HepG2 (cell line): ENCODE results near the gene CLDN9. TPM values are rescaled to one million over a fixed set of nuclear protein-coding genes. Genes with fewer than 3 reads are reported as not detected.

Source experiments
- ATAC-seq: fragments of 200-7000 bp; cut with Tn5 transposase; 3 replicates; pipeline ENCODE4 v1.9.1; 2020; ENCODE audit warnings: mild to moderate bottlenecking, moderate library complexity
- BruUV-seq: library from RNA; stranded (reverse); fragments of 400-500 nt; replicated peaks from 2 replicates; lab custom pipeline; 2021; lab: Mats Ljungman, UMichigan
- CTCF ChIA-PET: fragments of 300-600 bp; formaldehyde crosslinking; extraction: SDS; loops from one replicate; lab custom pipeline; 2021; ENCODE audit warnings: low total read pairs, inconsistent platforms, low intra/inter-chr PET ratio; lab: Yijun Ruan, JAX
- POLR2A ChIA-PET: fragments of 350-600 bp; sonication (Branson Sonifier 250); formaldehyde crosslinking; loops from one replicate; lab custom pipeline; 2020; ENCODE audit warnings: antibody characterized with exemption, inconsistent platforms; lab: Yijun Ruan, JAX
- DNase-seq: peaks from one replicate; pipeline ENCODE4 v3.0.0-alpha.2; 2015; ENCODE audit warnings: low spot score
- FAIRE-seq: peaks from 3 replicates; lab custom pipeline; 2011; peaks lifted over from hg19 to GRCh38; lab: Jason Lieb, UNC
- H2AFZ ChIP-seq: one replicate; pipeline ENCODE4 v1.6.1; 2011; ENCODE audit warnings: low read length, inconsistent platforms
- H3K27ac ChIP-seq: fragments of 300-600 bp; 3 replicates; pipeline ENCODE4 v1.8.0; 2011; ENCODE audit warnings: mixed run types, mild to moderate bottlenecking, mixed read lengths, low read length, inconsistent platforms; ENCODE audit not compliant: insufficient read depth; ENCODE audit errors: extremely low read length
- H3K27me3 ChIP-seq, 2 experiments: fragments of 200-600 bp in 1 of 2; 2 replicates in 1 of 2; 3 replicates in 1 of 2; pipeline versions ENCODE4 v1.6.0 to v1.8.0; 2011; ENCODE audit warnings: low read length in 2 of 2, mild to moderate bottlenecking in 2 of 2, moderate library complexity in 2 of 2, inconsistent platforms in 1 of 2; ENCODE audit not compliant: insufficient read depth in 2 of 2, control insufficient read depth in 1 of 2
- H3K36me3 ChIP-seq, 2 experiments: fragments of 200-600 bp in 1 of 2; replicated peaks in 1 of 2; 2 replicates in 1 of 2; 3 replicates in 1 of 2; pipeline versions ENCODE4 v1.5.1 to v1.8.0; 2011; ENCODE audit warnings: low read length in 2 of 2, inconsistent platforms in 1 of 2; ENCODE audit not compliant: insufficient read depth in 2 of 2, control insufficient read depth in 1 of 2
- H3K4me1 ChIP-seq: 2 replicates; pipeline ENCODE4 v1.5.1; 2012; ENCODE audit warnings: low read length, inconsistent platforms; ENCODE audit not compliant: insufficient read depth
- H3K4me2 ChIP-seq: 2 replicates; pipeline ENCODE4 v1.6.0; 2011; ENCODE audit warnings: low read depth, low read length, inconsistent platforms
- H3K4me3 ChIP-seq, 3 experiments: fragments of 200-600 bp in 1 of 3; sonication (generic), shearing (Covaris generic) in 1 of 3; replicated peaks in 1 of 3; 2 replicates each; pipeline ENCODE4 v1.5.1; 2011 to 2016; ENCODE audit warnings: low read length in 3 of 3, inconsistent platforms in 2 of 3, low read depth in 2 of 3, mild to moderate bottlenecking in 2 of 3, control low read depth in 1 of 3, mixed read lengths in 1 of 3; ENCODE audit not compliant: insufficient read depth in 1 of 3
- H3K79me2 ChIP-seq: one replicate; pipeline ENCODE4 v1.6.1; 2011; ENCODE audit warnings: low read length, inconsistent platforms; ENCODE audit not compliant: insufficient read depth
- H3K9ac ChIP-seq: 2 replicates; pipeline ENCODE4 v1.6.0; 2011; ENCODE audit warnings: mild to moderate bottlenecking, low read depth, low read length, inconsistent platforms; ENCODE audit not compliant: insufficient read depth
- H3K9me3 ChIP-seq: 2 replicates; pipeline ENCODE4 v1.5.1; 2012; ENCODE audit warnings: mild to moderate bottlenecking, low read length
- H4K20me1 ChIP-seq: 2 replicates; pipeline ENCODE4 v1.6.0; 2011; ENCODE audit warnings: inconsistent platforms, mild to moderate bottlenecking, low read length, moderate library complexity; ENCODE audit not compliant: insufficient read depth
- AGO2 ChIP-seq: fragments of 200-400 bp; formaldehyde crosslinking; optimal IDR thresholded peaks from 2 replicates; pipeline ENCODE3; 2017; ENCODE audit warnings: mild to moderate bottlenecking, low read depth, low read length, moderate library complexity
- ATM ChIP-seq: fragments of 450-650 bp; IDR thresholded peaks from 2 replicates; pipeline ENCODE4 v1.7.1; 2017; ENCODE audit warnings: mild to moderate bottlenecking, borderline replicate concordance
- ELF4 ChIP-seq: sonication (generic); formaldehyde crosslinking; IDR thresholded peaks from 2 replicates; pipeline ENCODE4 v1.5.0; 2020; ENCODE audit warnings: missing genetic modification reagents, mild to moderate bottlenecking, moderate library complexity, borderline replicate concordance
- GATAD1 ChIP-seq: IDR thresholded peaks from 2 replicates; pipeline ENCODE4 v1.6.1; 2016; ENCODE audit warnings: missing genetic modification reagents, missing compliant biosample characterization
- HCFC1 ChIP-seq: fragments of 150-350 bp; IDR thresholded peaks from 2 replicates; pipeline ENCODE4 v1.6.1; 2014; ENCODE audit warnings: low read depth, low read length
- HNF4A ChIP-seq: sonication (generic); formaldehyde crosslinking; IDR thresholded peaks from 2 replicates; pipeline ENCODE4 v1.4.0; 2020; ENCODE audit warnings: missing genetic modification reagents
- HOXA5 ChIP-seq: sonication (generic); formaldehyde crosslinking; IDR thresholded peaks from 2 replicates; pipeline ENCODE4 v1.4.0; 2020; ENCODE audit warnings: missing genetic modification reagents
- KLF9 ChIP-seq: IDR thresholded peaks from 2 replicates; pipeline ENCODE4 v1.6.1; 2016; ENCODE audit warnings: low read depth
- ZNF550 ChIP-seq: sonication (generic); formaldehyde crosslinking; IDR thresholded peaks from 2 replicates; pipeline ENCODE4 v1.4.0; 2020; ENCODE audit warnings: mild to moderate bottlenecking, missing genetic modification reagents, borderline replicate concordance
- ZNF615 ChIP-seq: sonication (generic); formaldehyde crosslinking; IDR thresholded peaks from 2 replicates; pipeline ENCODE4 v1.5.0; 2020; ENCODE audit warnings: mild to moderate bottlenecking, missing genetic modification reagents, borderline replicate concordance
- ZNF660 ChIP-seq: sonication (generic); formaldehyde crosslinking; IDR thresholded peaks from 2 replicates; pipeline ENCODE4 v1.5.1; 2020; ENCODE audit warnings: mild to moderate bottlenecking, low read depth, missing genetic modification reagents, borderline replicate concordance
- WGBS: methylation state at CpG from one replicate; pipeline ENCODE4 v1.1.6; 2017; ENCODE audit warnings: low lambda C conversion rate; 5-methylcytosine and 5-hydroxymethylcytosine counted together
- in situ Hi-C: cut with HindIII; loops from 2 replicates; pipeline ENCODE4 v1.10.0; 2017; ENCODE audit warnings: low pct_unique_long_range_greater_than_20kb; ENCODE audit not compliant: extremely low pct_ligation_motif_present
- intact Hi-C: fragments of 100-400 bp; cut with micrococcal nuclease; formaldehyde crosslinking; loops from one replicate; pipeline ENCODE4 v1.10.0; 2022; ENCODE audit not compliant: unreplicated experiment
- polyA plus RNA-seq, 8 experiments: library from polyadenylated mRNA; depleted of rRNA in 3 of 8; stranded (reverse) in 7 of 8; unstranded in 1 of 8; fragments of >200 nt; fragmentation: Illumina TruSeq in 4 of 8; extraction: Trizol in 4 of 8; gene quantifications; 2 replicates each; pipeline versions ENCODE4 v1.2.1 to v1.2.3, GENCODE V29; 2011 to 2016; ENCODE audit warnings: low read depth in 4 of 8, missing spikeins in 1 of 8, mixed read lengths in 1 of 8; ENCODE audit not compliant: insufficient read depth in 1 of 8
- total RNA-seq, 5 experiments: library from RNA; depleted of rRNA; stranded (reverse); fragments of >200 nt; fragmentation: Illumina TruSeq; extraction: Trizol; gene quantifications; 2 replicates each; pipeline ENCODE4 v1.2.3, GENCODE V29; 2016; ENCODE audit warnings: low read depth in 1 of 5
- TF ChIP-seq, protein P1 (sequence below): sonication (generic); formaldehyde crosslinking; IDR thresholded peaks from 2 replicates; pipeline ENCODE4 v1.4.0; 2020; ENCODE audit warnings: mild to moderate bottlenecking, missing genetic modification reagents, borderline replicate concordance

Gene CLDN9
- total and polyA plus RNA-seq, 2 of the 13 experiments (the other 11 are each of a cell fraction or from before 2014, with no cell fraction given), result 0.15 to 0.26 TPM

DNA sequence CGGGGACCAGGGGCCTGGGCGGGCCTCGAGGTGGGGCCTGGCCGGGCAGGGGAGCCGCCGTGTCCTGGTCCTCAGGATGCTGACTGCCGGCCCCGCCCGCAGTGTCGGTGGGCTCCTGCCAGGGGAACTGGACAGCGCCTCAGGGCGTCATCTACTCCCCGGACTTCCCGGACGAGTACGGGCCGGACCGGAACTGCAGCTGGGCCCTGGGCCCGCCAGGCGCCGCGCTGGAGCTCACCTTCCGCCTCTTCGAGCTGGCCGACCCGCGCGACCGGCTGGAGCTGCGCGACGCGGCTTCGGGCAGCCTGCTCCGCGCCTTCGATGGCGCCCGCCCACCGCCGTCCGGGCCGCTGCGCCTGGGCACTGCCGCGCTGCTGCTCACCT is 45.9 kb upstream of the CLDN9 start:
- DNase-seq (no peak), FAIRE-seq (no peak), ATAC-seq (no peak)
- Histone ChIP-seq H3K9ac (no peak overlapping the region), H2AFZ (no peak overlapping the region), H3K4me3 (no peak overlapping the region), H3K36me3 (no peaks in the 10 kb centered on the region), H3K27me3 (peaks cover 0 to 5% of the 10 kb centered on the region in 2 experiments; a peak in 3 of 5 replicates), H3K4me2 (no peak overlapping the region), H3K9me3 (no peaks in the 10 kb centered on the region), H3K27ac (no peak overlapping the region), H3K79me2 (peaks cover 8% of the 10 kb centered on the region), H3K4me1 (peaks cover 29% of the 10 kb centered on the region), H4K20me1 (no peaks in the 10 kb centered on the region)
- no peak for TF ChIP-seq HCFC1
- TF ChIP-seq ELF4 (CRISPR knock-in tag), result no peak
- no peak for TF ChIP-seq ZNF615 (CRISPR knock-in tag)
- TF ChIP-seq KLF9 (CRISPR knock-in tag), result no peak
- no peak for TF ChIP-seq GATAD1 (CRISPR knock-in tag)
- 97% methylated on average over 39 of the region's 46 CpGs for WGBS
- intact Hi-C loops, result no loop called here
- in situ Hi-C loops, result no loop called here
- ChIA-PET CTCF (no interaction called here), POLR2A (no interaction called here)
- BruUV-seq, result no TSS peak

GRCh38 chr16:2967211-2967631 is 45.5 kb upstream of the CLDN9 start:
- Histone ChIP-seq H3K27ac (no peak overlapping the region), H3K4me1 (peaks cover 25% of the 10 kb centered on the region)
- CTCF ChIA-PET, result no interaction called here
- FAIRE-seq, result no peak
- no peak for TF ChIP-seq ZNF660 (CRISPR knock-in tag)
- TF ChIP-seq HNF4A, result no peak
- TF ChIP-seq ZNF615 (CRISPR knock-in tag), result no peak
- no peak for TF ChIP-seq HOXA5 (CRISPR knock-in tag)
- no peak for TF ChIP-seq ATM
- peak; percentile 21 for TF ChIP-seq AGO2
- no peak for TF ChIP-seq ZNF550 (CRISPR knock-in tag)
- TF ChIP-seq, protein P1, sequence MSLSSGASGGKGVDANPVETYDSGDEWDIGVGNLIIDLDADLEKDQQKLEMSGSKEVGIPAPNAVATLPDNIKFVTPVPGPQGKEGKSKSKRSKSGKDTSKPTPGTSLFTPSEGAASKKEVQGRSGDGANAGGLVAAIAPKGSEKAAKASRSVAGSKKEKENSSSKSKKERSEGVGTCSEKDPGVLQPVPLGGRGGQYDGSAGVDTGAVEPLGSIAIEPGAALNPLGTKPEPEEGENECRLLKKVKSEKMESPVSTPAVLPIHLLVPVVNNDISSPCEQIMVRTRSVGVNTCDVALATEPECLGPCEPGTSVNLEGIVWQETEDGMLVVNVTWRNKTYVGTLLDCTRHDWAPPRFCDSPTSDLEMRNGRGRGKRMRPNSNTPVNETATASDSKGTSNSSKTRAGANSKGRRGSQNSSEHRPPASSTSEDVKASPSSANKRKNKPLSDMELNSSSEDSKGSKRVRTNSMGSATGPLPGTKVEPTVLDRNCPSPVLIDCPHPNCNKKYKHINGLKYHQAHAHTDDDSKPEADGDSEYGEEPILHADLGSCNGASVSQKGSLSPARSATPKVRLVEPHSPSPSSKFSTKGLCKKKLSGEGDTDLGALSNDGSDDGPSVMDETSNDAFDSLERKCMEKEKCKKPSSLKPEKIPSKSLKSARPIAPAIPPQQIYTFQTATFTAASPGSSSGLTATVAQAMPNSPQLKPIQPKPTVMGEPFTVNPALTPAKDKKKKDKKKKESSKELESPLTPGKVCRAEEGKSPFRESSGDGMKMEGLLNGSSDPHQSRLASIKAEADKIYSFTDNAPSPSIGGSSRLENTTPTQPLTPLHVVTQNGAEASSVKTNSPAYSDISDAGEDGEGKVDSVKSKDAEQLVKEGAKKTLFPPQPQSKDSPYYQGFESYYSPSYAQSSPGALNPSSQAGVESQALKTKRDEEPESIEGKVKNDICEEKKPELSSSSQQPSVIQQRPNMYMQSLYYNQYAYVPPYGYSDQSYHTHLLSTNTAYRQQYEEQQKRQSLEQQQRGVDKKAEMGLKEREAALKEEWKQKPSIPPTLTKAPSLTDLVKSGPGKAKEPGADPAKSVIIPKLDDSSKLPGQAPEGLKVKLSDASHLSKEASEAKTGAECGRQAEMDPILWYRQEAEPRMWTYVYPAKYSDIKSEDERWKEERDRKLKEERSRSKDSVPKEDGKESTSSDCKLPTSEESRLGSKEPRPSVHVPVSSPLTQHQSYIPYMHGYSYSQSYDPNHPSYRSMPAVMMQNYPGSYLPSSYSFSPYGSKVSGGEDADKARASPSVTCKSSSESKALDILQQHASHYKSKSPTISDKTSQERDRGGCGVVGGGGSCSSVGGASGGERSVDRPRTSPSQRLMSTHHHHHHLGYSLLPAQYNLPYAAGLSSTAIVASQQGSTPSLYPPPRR (CRISPR knock-in tag), result no peak
- TF ChIP-seq, all 625 proteins: peak for 1
- Histone ChIP-seq H3K9me3 (no peaks in the 10 kb centered on the region), H3K36me3 (no peaks in the 10 kb centered on the region), H3K9ac (no peak overlapping the region), H3K79me2 (peaks cover 8% of the 10 kb centered on the region), H2AFZ (no peak overlapping the region), H3K27me3 (peaks cover 0 to under 1% of the 10 kb centered on the region in 2 experiments; a peak in 3 of 5 replicates), H3K4me2 (no peak overlapping the region), H3K4me3 (no peak overlapping the region), H4K20me1 (no peaks in the 10 kb centered on the region)
- intact Hi-C loops (no loop called here), in situ Hi-C loops (no loop called here)
- POLR2A ChIA-PET, result no interaction called here
- DNase-seq (no peak), ATAC-seq (no peak)
- BruUV-seq, result no TSS peak
- 96% methylated on average over 24 of the region's 51 CpGs for WGBS
